HG02763 (cell line): ENCODE data around the gene LEMD2.

Source experiments
- ATAC-seq: cut with Tn5 transposase; IDR thresholded peaks from one replicate; pipeline ENCODE4 v1.9.1; 2021; ENCODE audit warnings: mild to moderate bottlenecking, moderate library complexity; ENCODE audit not compliant: unreplicated experiment

Gene LEMD2

DNA sequence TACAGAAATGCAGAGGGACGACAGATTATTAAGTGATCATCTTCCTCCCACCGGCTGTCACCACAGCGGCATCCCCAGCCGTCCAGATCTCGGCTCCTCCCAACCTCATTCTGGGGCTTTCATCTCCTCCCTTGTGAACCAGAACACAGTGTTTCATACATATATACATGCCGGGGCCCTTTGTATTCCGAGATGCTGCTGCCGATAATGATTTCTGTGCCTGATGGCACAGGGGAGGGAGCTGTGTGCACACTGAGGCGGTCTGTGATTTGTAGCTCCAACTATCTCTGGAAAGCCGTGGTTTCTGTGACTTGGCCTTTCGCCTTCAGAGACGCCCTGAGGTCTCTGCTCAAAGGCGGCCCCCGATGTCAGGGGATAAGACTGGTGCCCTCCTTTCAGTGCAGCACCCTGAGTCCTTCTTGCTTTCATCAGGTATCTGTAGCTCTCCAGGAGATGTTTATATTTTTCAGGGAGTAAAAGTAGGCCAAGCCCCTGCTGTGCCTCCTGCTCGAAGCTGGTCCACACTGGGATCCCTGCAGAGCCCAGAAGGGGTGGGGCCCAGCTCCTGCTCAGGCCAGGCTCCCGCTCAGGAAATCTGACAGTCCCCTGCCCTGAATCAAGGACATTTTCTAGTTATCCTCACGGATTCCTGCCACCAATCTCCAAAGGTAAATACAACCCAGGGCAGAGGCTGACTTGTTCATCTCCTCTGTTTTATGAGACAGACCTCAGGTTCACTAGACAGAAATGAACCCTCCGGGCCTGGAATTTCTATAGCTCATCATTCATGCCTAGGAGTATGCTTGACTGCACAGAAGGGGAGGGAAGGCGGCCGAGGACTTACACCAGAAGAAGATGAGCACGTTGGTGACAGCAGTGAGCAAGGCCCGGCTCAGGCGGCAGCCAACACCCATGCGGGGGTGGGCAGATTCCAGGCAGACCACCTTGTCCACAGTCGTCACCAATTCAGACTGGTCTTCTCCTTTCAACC is 11.2 kb downstream of the LEMD2 start:
- ATAC-seq, result no peak

DNA sequence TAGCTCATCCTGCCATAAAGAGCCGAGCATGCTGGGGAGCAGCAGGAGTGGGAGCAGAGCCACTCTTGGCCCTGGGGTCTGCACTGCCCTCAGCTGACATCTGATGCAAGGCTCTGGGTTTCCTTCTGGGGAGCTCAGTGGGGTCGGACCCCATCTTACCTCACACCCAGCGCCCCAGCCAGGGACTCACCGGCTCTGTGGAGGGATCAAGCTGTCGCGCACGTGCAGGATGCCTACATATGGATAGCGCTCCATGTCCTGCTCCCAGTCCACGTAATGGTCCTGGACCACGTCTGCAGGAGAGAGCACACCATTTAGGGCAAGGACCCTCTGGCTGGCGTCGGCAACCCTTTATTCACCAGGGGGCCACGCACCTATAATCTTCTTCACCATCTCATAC is 12.2 kb downstream of the LEMD2 start:
- no peak for ATAC-seq

DNA sequence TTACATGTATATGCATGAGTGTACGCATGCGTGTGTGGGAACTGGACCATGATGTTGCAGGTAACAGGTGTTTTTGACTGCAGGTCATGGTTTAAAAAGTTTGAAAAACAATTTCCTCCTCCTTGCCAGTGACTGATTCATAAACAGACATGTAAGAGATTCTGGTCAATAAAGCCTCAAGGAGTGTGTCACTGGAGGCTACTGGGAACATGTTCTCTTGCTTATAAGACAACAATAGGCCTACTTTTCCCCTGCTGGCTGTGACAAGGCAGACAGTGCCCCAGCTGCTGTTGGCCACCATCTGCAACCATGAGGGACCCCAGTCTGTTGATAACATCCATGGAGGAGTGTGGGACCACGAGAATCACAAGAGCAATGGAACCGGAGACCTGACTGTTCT is 12.7 kb downstream of the LEMD2 start:
- no peak for ATAC-seq

DNA sequence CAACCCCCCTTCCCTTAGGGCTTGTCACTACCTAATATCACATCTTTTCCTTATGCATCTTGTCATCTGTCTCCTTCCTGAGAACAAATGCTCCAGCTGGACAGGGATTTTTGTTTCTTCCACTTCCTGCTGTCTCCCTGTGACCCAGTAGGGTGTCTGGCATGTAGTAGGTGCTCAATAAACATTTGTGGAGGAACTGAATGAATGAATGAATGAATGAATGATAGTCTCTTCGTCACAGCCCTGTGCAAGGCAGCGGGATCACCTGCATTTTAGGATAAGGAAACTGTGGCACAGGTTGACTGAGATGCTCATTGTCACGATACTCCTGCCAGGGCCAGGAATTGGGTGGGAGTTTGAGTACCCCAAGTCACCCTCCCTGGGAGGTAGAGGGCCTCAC is 14.2 kb downstream of the LEMD2 start:
- ATAC-seq, result no peak

DNA sequence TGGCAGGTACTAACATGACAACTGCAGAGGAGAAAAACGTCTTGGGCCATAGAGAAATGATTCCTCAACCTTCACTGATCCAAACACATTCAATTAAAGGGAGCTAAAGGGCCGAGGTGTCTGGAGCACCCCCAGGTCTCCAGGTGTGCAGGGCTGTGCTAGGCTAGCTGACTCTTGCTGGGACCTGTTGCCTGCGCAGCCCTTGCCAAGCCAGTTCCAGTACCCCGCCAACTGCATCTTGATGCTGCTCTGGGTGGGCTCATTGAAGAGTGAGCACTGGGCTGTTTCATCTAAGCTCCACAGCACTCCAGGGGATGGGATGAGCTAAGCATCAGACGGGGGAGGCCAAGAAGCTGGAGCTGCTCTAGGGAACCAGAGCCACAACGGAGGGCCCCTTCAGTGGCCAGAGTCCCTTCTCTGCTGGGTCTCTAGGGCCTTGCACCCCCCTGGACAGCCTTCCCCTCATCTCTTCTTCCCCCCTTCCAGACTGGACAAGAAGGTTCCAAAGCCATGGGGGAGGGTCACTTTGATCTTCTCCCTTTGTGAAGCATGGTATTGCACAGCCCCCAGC is 15.9 kb downstream of the LEMD2 start:
- ATAC-seq, result no peak

DNA sequence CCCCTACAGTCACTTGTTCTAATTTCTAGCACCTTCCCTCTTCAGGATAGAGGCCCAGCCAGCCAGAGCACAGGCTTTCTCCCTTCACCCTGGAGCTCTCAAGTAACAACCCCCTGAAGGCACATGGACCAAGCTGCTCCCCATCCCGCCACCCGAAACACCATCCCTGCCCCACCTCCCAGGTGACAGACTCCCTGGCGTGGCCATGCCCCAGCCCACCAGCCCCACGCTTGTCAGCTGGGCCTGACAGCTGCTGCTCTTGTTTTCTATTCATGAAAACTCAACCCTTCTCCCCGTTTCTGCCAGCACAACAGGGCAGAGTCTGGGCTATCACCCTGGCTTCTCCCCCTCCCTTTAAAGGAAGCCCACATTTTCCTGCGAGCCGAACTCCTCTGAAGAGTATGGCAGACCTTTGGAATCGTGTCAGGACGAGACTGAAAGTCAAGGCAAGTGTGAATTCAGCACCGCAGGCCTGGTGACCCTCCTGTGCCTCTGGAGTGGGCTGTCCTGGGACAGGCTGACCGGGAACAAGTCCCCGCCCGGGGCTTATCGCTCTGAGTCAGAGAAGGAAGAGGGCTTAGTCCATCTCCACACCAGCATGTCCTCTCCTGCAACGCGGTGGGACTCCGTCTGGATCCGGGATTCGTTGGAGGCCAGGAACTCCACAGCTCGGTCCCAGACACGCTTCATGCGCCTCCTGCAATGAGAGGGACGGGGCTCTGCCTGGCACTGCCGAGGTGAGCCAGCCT is 16.7 kb downstream of the LEMD2 start:
- no peak for ATAC-seq

DNA sequence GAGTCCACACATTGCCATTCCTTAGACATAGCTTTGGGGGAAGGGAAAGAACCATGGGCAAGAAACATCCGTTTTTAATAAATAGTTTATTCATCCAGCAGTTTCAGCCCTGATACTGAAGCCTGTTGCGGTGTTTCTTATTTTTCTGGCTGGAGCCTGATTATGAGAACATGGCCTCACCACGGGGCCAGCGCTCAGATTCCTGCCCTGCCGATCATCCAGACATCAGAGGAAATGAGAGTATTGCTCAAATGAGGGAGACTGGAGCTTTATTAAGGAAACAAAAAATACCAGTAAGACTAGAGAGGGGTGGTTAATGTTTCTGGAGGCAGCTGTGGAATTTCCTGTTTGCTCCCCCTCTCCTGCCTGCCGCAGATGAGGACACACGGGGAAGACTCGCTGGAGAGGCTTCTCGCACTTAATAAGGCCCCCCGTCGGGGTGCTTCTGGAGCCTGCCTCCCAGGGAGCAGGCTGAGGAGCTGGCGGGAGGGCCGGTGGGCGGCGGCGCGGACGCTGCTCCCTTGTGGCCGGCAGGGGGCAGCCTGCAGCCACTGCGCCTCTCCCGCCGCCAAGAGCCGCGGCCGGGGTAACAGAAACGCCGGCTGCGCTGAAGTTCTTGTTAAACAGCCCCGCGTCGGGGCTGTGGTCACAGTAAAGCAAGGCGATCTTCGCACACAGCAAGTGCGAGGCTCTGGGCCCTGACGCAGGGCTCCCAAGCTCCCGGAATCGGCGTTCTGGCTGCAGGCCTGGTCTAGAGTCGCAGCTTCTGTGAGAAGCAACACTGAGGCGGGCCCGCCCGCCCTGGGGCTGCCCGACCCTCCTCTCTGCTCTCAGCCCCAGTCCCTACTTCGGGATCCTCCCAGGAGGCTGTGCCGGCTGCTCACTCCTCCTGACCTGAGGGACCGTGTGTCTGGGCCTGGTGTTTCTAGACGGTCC is 17.5 kb downstream of the LEMD2 start:
- no peak for ATAC-seq

DNA sequence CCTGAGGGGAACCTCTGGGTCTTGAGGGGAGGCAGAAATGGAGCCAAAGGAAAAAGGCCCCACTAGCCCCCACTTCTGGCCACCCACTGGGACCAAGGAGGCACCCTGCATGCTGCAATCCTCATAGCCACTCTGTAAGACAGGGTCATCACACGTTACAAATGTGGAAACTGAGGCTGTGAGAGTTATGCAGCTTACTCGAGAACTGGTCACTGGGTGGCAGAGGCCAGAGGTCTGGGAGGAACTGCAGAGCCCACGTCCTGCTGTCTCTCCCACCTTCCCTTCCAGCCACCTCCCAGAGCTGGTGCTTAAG is 18.1 kb downstream of the LEMD2 start:
- ATAC-seq, result no peak

DNA sequence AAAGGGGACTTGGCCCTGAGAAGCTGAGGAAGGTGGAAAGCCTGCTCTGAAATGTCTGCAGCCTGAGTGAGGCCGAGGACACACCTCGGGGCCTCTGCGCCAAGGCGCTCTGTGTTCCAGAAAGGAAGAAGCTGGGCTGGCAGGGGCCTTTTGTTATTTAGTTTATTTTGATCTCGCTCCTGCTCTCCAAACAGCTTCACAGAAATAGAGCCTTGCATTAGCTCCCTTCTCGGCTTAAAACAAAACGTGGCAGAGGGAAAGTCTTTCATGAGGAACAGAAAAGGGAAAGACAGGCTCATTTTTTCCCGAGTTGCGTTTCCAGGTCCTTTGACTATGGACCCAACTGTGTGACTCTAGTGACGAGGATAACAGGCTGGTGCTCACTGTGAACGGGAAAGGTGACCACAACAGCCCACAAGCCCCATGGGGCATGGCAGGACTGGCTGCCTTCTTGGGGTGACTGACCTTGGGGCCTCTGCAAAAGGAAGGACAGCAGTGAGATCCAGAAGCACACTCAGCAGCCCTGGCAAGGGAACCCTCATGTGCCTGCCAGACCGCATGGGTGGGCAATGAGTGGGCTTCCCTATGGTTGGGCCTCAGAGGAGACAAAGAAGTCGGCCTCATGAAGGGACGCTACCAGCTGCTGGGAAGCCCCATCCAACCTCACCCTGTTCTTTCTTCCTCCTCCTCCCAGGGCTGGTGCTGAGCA is 18.7 kb downstream of the LEMD2 start:
- ATAC-seq, result no peak

DNA sequence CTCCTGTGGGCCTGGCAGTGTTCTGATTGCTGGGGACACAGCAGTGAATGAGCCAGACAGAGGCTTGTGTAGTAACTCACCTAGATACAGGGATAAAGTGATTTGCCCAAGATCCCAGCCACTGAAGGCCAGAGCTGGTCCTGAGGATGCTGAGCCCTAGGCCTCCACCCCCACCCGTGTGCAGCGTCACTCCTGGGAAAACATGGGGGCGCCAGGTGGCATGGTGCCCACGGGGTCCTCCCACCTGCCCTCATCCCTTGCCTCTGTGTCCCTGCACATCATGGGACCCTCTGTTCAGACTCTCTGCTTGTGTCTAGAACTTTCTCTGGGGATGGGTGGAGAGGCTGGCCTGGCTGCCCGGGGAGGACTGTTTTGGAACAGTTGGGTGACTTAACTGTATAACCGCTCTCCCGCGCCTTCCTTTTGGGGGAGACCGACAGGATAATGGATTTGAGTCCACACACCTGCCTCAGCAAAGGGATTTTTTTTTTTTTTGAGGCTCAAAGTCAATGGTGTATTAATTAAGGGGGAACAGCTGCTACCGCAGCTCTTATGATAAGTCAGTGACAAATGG is 19.6 kb downstream of the LEMD2 start:
- ATAC-seq, result no peak

DNA sequence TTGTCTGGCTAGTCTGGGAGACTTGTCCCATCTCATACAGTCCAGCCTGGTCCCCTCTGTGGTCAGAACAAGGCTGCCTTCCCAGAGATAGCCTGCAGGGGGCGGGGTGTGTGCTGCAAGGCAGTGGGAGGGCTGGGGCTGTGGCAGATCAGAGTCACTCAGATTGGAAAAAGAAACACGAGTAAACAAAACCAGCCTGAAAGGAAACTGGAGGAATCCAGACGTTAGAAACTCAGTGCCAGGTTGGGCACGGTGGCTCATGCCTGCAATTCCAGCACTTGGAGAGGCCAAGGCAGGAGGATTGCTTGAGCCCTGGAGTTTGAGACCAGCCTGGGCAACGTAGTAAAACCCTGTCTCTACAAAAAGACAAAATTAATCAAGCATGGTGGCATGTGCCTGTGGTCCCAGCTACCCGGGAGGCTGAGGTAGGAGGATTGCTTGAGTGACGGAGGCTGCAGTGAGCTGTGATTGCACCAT is 20.2 kb downstream of the LEMD2 start:
- ATAC-seq, result no peak

DNA sequence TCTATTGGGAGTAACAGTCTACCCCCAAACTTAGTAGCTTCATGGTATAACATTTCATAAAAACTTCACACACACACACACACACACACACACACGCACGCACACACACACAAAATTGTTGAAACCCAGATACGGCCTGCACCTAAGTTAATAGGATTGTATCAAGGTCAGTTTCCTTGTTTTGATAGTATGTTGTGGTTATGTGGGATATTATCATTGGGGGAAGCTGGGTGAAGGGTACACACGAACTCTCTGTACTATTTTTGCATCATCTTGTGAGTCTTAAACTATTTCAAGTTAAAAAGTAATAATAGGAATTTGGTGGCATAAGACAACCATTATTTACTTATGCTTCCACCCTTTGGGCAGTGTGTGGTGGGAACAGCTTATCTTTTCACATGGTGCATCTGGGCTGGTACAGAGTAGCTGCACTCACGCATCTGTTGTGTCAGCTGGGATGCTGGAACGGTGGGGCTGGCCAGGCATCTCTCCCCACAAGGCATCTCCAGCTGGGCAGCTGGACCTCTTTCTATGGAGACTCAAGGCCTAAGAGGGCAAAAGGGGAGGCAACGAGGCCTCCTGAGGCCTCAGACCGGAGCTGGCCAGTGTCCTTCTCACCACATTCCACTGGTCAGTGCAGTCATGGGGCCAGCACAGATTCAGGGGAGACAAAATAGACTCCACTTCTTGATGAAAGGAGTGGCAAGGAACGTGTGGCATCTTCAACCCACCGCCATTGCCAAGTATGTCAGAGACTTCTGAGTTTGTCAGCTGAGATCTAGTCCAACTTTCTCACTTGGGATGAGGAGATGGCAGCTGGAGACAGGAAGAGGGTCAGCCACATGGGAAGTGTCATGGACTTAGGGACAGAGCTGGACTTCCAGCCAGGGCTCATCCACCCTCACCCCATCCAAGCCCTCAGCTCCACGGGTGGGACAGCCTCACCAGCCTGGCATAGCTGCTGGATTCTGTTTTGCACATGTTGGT is 21.7 kb downstream of the LEMD2 start:
- ATAC-seq, result no peak

DNA sequence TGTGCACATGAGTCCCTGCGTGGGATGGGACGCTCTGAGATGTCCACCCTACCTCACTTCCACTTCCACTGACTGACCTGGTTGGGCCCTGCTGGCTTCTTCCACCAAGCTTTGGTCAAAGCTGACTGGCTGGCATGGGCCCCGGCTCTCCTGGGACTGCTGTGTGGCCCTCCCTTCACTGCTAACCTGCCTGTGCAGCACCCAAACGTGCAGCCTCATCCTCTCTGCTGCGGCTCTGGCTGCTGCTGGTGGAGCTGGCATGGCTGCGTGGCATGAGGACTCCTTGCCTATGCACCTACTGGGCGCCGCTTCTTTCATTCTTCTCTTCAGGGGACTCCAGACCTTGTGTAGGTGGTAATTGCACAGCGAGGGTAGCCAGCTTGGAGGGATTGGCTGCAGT is 23.6 kb downstream of the LEMD2 start:
- no peak for ATAC-seq

DNA sequence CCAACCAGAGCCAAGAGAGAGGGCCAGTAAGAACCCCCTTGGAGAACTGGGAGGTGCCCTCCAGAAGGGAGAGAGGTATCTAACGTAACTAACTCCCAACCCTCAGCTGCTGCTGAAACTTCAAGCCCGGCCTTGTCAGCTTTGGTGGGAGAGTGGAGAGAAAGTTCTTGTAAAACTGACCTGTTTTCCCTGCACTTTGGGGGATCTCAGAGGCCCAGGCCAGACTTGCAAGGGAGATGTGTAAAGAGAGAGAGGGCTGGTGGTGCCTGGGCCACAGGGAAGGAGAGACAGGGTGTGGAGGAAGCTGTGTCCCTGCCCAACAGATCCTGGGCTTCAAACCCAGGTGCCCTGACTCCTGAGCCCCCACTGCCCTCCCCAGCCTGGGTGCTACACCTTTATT is 24.9 kb downstream of the LEMD2 start:
- ATAC-seq, result no peak

DNA sequence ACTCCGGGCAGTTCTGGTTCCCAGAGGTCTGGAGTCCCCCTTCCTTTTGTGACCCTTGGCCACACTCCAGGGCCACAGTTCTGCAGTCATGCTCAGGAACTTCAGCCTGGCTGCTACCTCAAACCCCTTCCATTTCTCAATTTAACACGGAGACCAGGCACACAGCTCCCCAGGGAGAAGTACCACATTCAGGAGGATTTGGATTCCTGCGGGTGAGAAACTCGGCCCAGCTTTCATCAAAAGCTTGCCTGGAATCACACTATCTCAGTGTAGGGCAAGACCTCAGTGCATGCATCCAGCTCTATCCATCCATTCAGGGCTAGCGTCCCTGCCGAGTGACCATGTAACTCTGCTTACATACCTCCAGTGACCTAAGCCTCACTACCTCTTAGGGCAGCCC is 25.4 kb downstream of the LEMD2 start:
- no peak for ATAC-seq

DNA sequence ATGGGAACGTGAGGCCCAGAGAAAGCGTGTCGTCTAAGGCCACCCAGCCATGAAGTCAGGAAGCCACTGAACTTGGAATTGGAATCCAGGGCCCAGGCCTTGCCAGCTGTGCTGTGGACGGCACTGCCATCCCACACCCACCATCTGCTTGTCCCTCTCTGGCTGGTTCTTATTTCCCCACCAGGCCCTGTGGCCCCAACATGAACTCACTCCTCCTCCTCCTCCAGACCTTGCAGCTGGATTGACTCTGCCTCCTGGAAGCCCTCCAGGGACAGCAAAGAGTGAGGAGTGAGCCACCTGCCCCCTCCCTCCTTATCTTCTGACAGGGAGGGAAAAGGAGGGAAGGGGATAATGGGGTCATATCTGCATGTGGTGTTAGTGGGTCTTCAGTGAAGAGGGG is 26.2 kb downstream of the LEMD2 start:
- ATAC-seq, result no peak

DNA sequence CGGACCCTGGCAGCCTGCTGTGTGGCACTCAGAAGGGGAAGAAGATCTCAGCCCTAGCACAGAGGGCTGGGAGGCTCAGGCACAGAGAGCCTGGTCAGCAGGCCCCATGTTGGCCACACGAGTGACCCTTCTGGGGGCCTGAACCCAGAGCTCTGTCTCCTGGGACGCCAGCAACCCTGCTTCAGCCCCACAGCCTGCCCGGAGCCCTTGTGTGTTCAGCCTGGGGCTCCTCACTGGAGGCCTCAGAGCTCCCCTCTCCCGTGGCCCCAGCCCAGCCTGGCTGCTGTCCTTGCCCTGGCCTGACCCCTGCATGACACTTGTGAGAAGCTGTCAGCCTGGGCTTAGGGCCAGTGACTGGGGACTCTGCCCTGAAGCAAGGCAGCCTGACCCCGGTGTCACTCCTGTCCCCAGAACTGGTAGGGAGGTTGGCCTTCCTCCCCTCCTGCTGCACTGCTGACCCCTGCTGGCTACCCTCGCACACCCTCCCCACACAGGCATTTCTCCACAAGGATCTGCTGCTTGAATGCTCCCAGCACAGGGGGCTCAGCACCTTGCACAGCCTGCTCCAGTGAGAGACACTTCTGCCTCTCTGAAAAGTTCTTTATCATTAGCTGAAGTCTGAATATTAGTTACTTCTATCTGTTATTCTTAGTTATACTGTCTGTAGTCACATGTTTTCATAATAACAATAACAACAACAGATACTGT is 26.9 kb downstream of the LEMD2 start:
- no peak for ATAC-seq

DNA sequence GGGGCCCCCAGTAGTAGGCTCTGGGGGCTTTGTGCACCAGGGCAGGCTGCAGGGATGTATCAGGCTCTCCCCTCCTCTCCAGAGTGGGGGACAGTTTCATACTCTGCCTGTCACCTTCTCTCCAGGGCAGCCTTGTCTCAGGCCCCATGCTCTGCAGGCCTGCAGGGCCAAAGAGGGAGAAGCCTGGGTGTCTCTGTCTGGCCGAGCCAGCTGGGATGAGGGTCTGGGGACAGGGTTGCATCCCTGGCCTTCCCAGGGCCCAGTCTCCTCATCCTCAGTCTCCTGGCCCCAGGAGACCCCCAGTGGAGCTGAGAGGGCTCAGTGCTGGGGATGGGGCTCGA is 27.4 kb downstream of the LEMD2 start:
- no peak for ATAC-seq
